GM19468 (cell line): ENCODE results near the gene PLIN3.
"Not testable (repeated sequence)": the region's sequence is repeated elsewhere in the genome, so short reads cannot be mapped to it uniquely, and the experiment has no call there.

Experiments used
- ATAC-seq: cut with Tn5 transposase; IDR thresholded peaks from one replicate; pipeline ENCODE4 v1.9.1; 2021; ENCODE audit warnings: mild to moderate bottlenecking, moderate library complexity, moderate number of reproducible peaks; ENCODE audit not compliant: unreplicated experiment; ENCODE audit errors: extremely low read depth

Gene PLIN3

GRCh38 chr19:4867534-4868285 is at the start of gene PLIN3:
PLIN3 (minus strand) TSS chr19:4867667; CDS start chr19:4861394, 6,273 bp downstream.
- no peak for ATAC-seq

GRCh38 chr19:4916292-4917082 is 49.0 kb upstream of the PLIN3 start:
- ATAC-seq: no peak

GRCh38 chr19:4914736-4915501 is 47.5 kb upstream of the PLIN3 start:
- ATAC-seq: no peak

GRCh38 chr19:4913996-4914735 is 46.7 kb upstream of the PLIN3 start:
- no peak for ATAC-seq

- ATAC-seq: no peak
Measured at GRCh38 chr19:4911786-4912672, 44.6 kb upstream of the PLIN3 start.

- no peak for ATAC-seq
Measured at GRCh38 chr19:4911314-4911713, 43.8 kb upstream of the PLIN3 start.

GRCh38 chr19:4910594-4911281 is 43.3 kb upstream of the PLIN3 start:
- ATAC-seq: no peak

GRCh38 chr19:4909897-4910593 is 42.6 kb upstream of the PLIN3 start:
- ATAC-seq: no peak

GRCh38 chr19:4909156-4909896 is 41.9 kb upstream of the PLIN3 start, which contains the start of gene UHRF1:
UHRF1 (plus strand) TSS chr19:4909501; CDS start chr19:4910886, 1,385 bp downstream.
- ATAC-seq: no peak

GRCh38 chr19:4908781-4909155 is 41.3 kb upstream of the PLIN3 start:
- ATAC-seq: no peak

GRCh38 chr19:4908360-4908759 is 40.9 kb upstream of the PLIN3 start:
- ATAC-seq: no peak

GRCh38 chr19:4906963-4907362 is 39.5 kb upstream of the PLIN3 start:
- no peak for ATAC-seq

GRCh38 chr19:4904481-4904880 is 37.0 kb upstream of the PLIN3 start:
- no peak for ATAC-seq

GRCh38 chr19:4902796-4903195 is 35.3 kb upstream of the PLIN3 start, which contains the start of gene ARRDC5:
ARRDC5 (minus strand) TSS chr19:4902896; CDS start chr19:4902825, 71 bp downstream.
- no peak for ATAC-seq

- not testable (repeated sequence) for ATAC-seq
Measured at GRCh38 chr19:4900879-4901278, 33.4 kb upstream of the PLIN3 start.

GRCh38 chr19:4897146-4897545 is 29.7 kb upstream of the PLIN3 start:
- ATAC-seq: no peak

GRCh38 chr19:4896372-4896771 is 28.9 kb upstream of the PLIN3 start:
- no peak for ATAC-seq
